Right lobe of liver (tissue), 4 donors: ENCODE results near the gene TUBB2B.

ENCODE experiments used
- POLR2A ChIP-seq: fragments of 450-650 bp; IDR thresholded peaks from one replicate; pipeline ENCODE4 v1.6.1; 2017; ENCODE audit warnings: antibody characterized with exemption, mild to moderate bottlenecking
- TF ChIP-seq, protein P1 (sequence below), 4 donors: fragments of 200-600 bp in 3 of 4; fragments of 450-650 bp in 1 of 4; IDR thresholded peaks; one replicate each; pipeline versions ENCODE4 v1.5.1 to v1.8.0; 2016 to 2022; ENCODE audit warnings: antibody characterized with exemption in 4 of 4, mild to moderate bottlenecking in 2 of 4
- donor health status: DM: no; HTN: no; CAD: no.
- donor health status: DM: no; HTN: no; CAD: no.
- donor health status: DM: no; HTN: yes; CAD: no.

DNA sequence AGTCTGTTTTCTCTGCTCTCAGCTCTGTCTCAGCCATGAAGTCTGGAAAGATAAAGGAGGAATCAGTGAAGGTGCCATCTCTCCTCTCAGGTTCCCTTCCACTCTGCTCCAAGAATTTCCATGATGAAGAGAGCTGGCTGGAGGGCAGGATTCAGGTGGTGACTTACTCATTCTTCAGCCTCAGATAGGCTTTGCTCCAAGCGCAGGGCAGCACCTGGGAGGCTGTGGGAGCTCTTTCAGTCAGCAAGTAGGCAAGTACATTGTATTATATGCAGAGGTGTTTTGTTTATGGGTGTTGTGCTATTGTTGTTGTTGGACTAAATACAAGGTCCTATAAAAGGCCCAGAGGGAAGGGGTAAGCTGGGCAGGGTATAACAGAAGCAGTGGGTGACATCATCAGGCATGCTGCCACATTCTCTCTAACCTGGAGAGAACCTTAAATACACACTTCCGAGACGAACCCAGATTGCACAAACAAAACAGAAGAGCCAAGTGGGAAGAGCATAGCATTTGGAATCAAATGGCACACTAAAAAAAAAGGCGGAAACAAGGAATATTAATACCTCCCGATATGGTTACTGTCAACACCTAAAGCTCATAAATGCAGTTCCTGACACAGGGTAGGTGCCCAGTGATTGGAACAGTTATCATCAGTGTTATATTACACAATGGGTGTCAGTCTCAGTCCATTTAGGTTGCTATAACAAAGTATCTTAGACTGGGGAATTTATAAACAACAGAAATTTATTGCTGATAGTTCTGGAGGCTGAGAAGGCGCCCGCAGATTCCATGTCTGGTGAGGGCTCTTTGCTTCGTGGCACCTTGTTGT, 16.8 kb upstream of the TUBB2B start:
- TF ChIP-seq, protein P1, sequence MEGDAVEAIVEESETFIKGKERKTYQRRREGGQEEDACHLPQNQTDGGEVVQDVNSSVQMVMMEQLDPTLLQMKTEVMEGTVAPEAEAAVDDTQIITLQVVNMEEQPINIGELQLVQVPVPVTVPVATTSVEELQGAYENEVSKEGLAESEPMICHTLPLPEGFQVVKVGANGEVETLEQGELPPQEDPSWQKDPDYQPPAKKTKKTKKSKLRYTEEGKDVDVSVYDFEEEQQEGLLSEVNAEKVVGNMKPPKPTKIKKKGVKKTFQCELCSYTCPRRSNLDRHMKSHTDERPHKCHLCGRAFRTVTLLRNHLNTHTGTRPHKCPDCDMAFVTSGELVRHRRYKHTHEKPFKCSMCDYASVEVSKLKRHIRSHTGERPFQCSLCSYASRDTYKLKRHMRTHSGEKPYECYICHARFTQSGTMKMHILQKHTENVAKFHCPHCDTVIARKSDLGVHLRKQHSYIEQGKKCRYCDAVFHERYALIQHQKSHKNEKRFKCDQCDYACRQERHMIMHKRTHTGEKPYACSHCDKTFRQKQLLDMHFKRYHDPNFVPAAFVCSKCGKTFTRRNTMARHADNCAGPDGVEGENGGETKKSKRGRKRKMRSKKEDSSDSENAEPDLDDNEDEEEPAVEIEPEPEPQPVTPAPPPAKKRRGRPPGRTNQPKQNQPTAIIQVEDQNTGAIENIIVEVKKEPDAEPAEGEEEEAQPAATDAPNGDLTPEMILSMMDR (IDR thresholded peaks at IDR 0.05), result no peak
- no peak for TF ChIP-seq POLR2A
